GM12801 (cell line): ENCODE data around the gene PPP6R3.

Source experiments
- CTCF ChIP-seq: IDR thresholded peaks from one replicate; pipeline ENCODE4 v1.5.1; 2011; ENCODE audit warnings: control low read depth; ENCODE audit not compliant: insufficient read length; ENCODE audit errors: extremely low read depth

PPP6R3 gene

GRCh38 chr11:68497761-68498160, 37.2 kb downstream of the PPP6R3 start:
- TF ChIP-seq CTCF: no peak

GRCh38 chr11:68498321-68498720, 37.8 kb downstream of the PPP6R3 start:
- TF ChIP-seq CTCF: no peak

GRCh38 chr11:68498903-68499883, 38.6 kb downstream of the PPP6R3 start:
- TF ChIP-seq CTCF: no peak

GRCh38 chr11:68500206-68500605, 39.7 kb downstream of the PPP6R3 start:
- no peak for TF ChIP-seq CTCF

GRCh38 chr11:68501813-68502212, 41.3 kb downstream of the PPP6R3 start:
- TF ChIP-seq CTCF: no peak

GRCh38 chr11:68503251-68503687, 42.7 kb downstream of the PPP6R3 start:
- no peak for TF ChIP-seq CTCF

- no peak for TF ChIP-seq CTCF
Measured at GRCh38 chr11:68503792-68504191, 43.2 kb downstream of the PPP6R3 start.
